Breast epithelium (tissue), 4 donors: ENCODE results near the gene SPDYE4. TPM values are rescaled to one million over a fixed set of nuclear protein-coding genes. Genes with fewer than 3 reads are reported as not detected.

ENCODE experiments used
- DNase-seq, 2 donors: peaks; one replicate each; pipeline ENCODE4 v3.0.0-alpha.2; 2019; ENCODE audit warnings: low spot score in 2 of 2
- H3K27ac ChIP-seq, 2 donors: fragments of 200-600 bp; sonication (generic) in 1 of 2; one replicate each; pipeline ENCODE4 v1.5.1; 2016 to 2019; ENCODE audit warnings: mild to moderate bottlenecking in 1 of 2
- H3K27me3 ChIP-seq, 2 donors: fragments of 200-600 bp; sonication (generic) in 1 of 2; one replicate each; pipeline versions ENCODE4 v1.5.1 to v1.6.0; 2017 to 2019; ENCODE audit warnings: control low read depth in 1 of 2, mild to moderate bottlenecking in 1 of 2
- H3K36me3 ChIP-seq: fragments of 200-600 bp; one replicate; pipeline ENCODE4 v1.5.1; 2019
- H3K4me1 ChIP-seq, 2 donors: fragments of 200-600 bp; sonication (generic); one replicate each; pipeline ENCODE4 v1.5.1; 2016 to 2019; ENCODE audit warnings: control low read depth in 1 of 2
- H3K4me3 ChIP-seq, 3 donors: fragments of 200-600 bp; sonication (generic); 1 replicate in 2 of 3; 2 replicates in 1 of 3; pipeline ENCODE4 v1.5.1; 2016 to 2019; ENCODE audit warnings: mild to moderate bottlenecking in 3 of 3, moderate library complexity in 2 of 3
- H3K9me3 ChIP-seq, 2 donors: fragments of 200-600 bp; sonication (generic) in 1 of 2; one replicate each; pipeline ENCODE4 v1.5.1; 2016 to 2019; ENCODE audit warnings: control low read depth in 1 of 2
- CTCF ChIP-seq, 3 donors: fragments of 450-650 bp; IDR thresholded peaks; one replicate each; pipeline ENCODE4 v1.5.1; 2016 to 2017; ENCODE audit warnings: antibody characterized with exemption in 3 of 3, mild to moderate bottlenecking in 3 of 3, moderate library complexity in 3 of 3
- POLR2A ChIP-seq: fragments of 450-650 bp; IDR thresholded peaks from one replicate; pipeline ENCODE4 v1.6.1; 2016; ENCODE audit warnings: antibody characterized with exemption, mild to moderate bottlenecking, moderate library complexity
- POLR2AphosphoS5 ChIP-seq, 3 donors: sonication (generic); formaldehyde crosslinking; IDR thresholded peaks; one replicate each; pipeline ENCODE4 v1.6.1; 2017; ENCODE audit warnings: antibody characterized with exemption in 3 of 3
- intact Hi-C: fragments of 100-400 bp; cut with DNase I; formaldehyde crosslinking; loops from one replicate; pipeline ENCODE4 v1.15.1; 2023; ENCODE audit warnings: low total_unique reads
- total RNA-seq, 3 donors: library from RNA; depleted of rRNA; stranded (reverse); fragments of >200 nt; gene quantifications; one replicate each; pipeline ENCODE4 v1.1.0, GENCODE V29; 2016

Gene SPDYE4
- total RNA-seq, 3 donors from 2014 or later, result not detected

GRCh38 chr17:8791910-8792270 is 33.5 kb upstream of the SPDYE4 start:
- intact Hi-C loops, result no loop called here
- H3K27me3 ChIP-seq, result no peaks in the 10 kb centered on the region
- DNase-seq, result no peak
- H3K36me3 ChIP-seq, result no peaks in the 10 kb centered on the region
- peaks cover 0 to 5% of the 10 kb centered on the region in 2 donors for H3K9me3 ChIP-seq
- H3K4me3 ChIP-seq, result no peak overlapping the region
- H3K4me1 ChIP-seq, result no peaks in the 10 kb centered on the region
- H3K27ac ChIP-seq, result no peak overlapping the region
- TF ChIP-seq POLR2AphosphoS5 (IDR thresholded peaks at IDR 0.05) (no peak), CTCF (IDR thresholded peaks at IDR 0.05) (no peak), POLR2A (no peak)

GRCh38 chr17:8791248-8791909 is 33.0 kb upstream of the SPDYE4 start:
- TF ChIP-seq POLR2A (no peak), CTCF (IDR thresholded peaks at IDR 0.05) (no peak), POLR2AphosphoS5 (IDR thresholded peaks at IDR 0.05) (no peak)
- Histone ChIP-seq H3K4me1 (no peaks in the 10 kb centered on the region), H3K27ac (no peak overlapping the region), H3K4me3 (no peak overlapping the region), H3K9me3 (peaks cover 0 to 5% of the 10 kb centered on the region in 2 donors), H3K36me3 (no peaks in the 10 kb centered on the region), H3K27me3 (no peaks in the 10 kb centered on the region)
- intact Hi-C loops, result no loop called here
- DNase-seq, result no peak

GRCh38 chr17:8789743-8790142 is 31.4 kb upstream of the SPDYE4 start:
- Histone ChIP-seq H3K27ac (no peak overlapping the region), H3K4me3 (no peak overlapping the region), H3K9me3 (peaks cover 0 to 5% of the 10 kb centered on the region in 2 donors), H3K4me1 (no peaks in the 10 kb centered on the region), H3K27me3 (no peaks in the 10 kb centered on the region), H3K36me3 (no peaks in the 10 kb centered on the region)
- TF ChIP-seq CTCF (IDR thresholded peaks at IDR 0.05), result no peak
- TF ChIP-seq POLR2A, result no peak
- no peak for TF ChIP-seq POLR2AphosphoS5 (IDR thresholded peaks at IDR 0.05)
- no peak for DNase-seq
- intact Hi-C loops, result loop anchor here (5.0 kb wide), 1 partner anchor 633 kb away; no protein-coding TSS in a partner anchor

- H3K27me3 ChIP-seq, result no peaks in the 10 kb centered on the region
- intact Hi-C loops, result loop anchor here (5.0 kb wide), 1 partner anchor 633 kb away; no protein-coding TSS in a partner anchor
- no peak for DNase-seq
- peaks cover 0 to 5% of the 10 kb centered on the region in 2 donors for H3K9me3 ChIP-seq
- TF ChIP-seq POLR2A (no peak), CTCF (IDR thresholded peaks at IDR 0.05) (no peak), POLR2AphosphoS5 (IDR thresholded peaks at IDR 0.05) (no peak)
- H3K4me1 ChIP-seq, result no peaks in the 10 kb centered on the region
- H3K36me3 ChIP-seq, result no peaks in the 10 kb centered on the region
- no peak overlapping the region for H3K27ac ChIP-seq
- H3K4me3 ChIP-seq, result no peak overlapping the region
Observed at GRCh38 chr17:8788998-8789397, 30.7 kb upstream of the SPDYE4 start.

GRCh38 chr17:8785547-8786413 is 27.4 kb upstream of the SPDYE4 start:
- H3K36me3 ChIP-seq, result no peaks in the 10 kb centered on the region
- H3K27ac ChIP-seq, result no peak overlapping the region
- no peaks in the 10 kb centered on the region for H3K9me3 ChIP-seq
- DNase-seq, result peak; percentile 44 to 76
- no peaks in the 10 kb centered on the region for H3K27me3 ChIP-seq
- no peaks in the 10 kb centered on the region for H3K4me1 ChIP-seq
- no peak overlapping the region for H3K4me3 ChIP-seq
- peak; percentile 43 to 71 (median 70) for TF ChIP-seq CTCF (IDR thresholded peaks at IDR 0.05)
- TF ChIP-seq POLR2AphosphoS5 (IDR thresholded peaks at IDR 0.05), result no peak
- intact Hi-C loops, result loop anchor here (5.0 kb wide), 1 partner anchor 637 kb away; no protein-coding TSS in a partner anchor
